ENCODE measurements around the gene DUS2.

- TF ChIP-seq CTCF (conservative IDR thresholded peaks at IDR 0.05; ENCODE audit: low read depth, low read length) (no peak), EZH2 (IDR thresholded peaks at IDR 0.05; ENCODE audit: low read length, unreplicated experiment) (no peak)
These were observed 13.8 kb upstream of the DUS2 start for GRCh38 chr16:68009157-68009735.
